CD4-positive, alpha-beta T cell treated with Interleukin-4 for 4 hours (primary cell): ENCODE results near the gene PRKCG.
"Not testable (repeated sequence)": the region's sequence is repeated elsewhere in the genome, so short reads cannot be mapped to it uniquely, and the experiment has no call there.

ENCODE experiments used
- DNase-seq: peaks from one replicate; pipeline ENCODE4 v3.0.0-alpha.2; 2020

Gene PRKCG

GRCh38 chr19:53945998-53946397 is 64.0 kb downstream of the PRKCG start:
- DNase-seq = no peak

- no peak for DNase-seq
Measured at GRCh38 chr19:53947624-53948023, 65.6 kb downstream of the PRKCG start.

- DNase-seq = not testable (repeated sequence)
Measured at GRCh38 chr19:53948611-53949010, 66.6 kb downstream of the PRKCG start.

- DNase-seq = no peak
Measured at GRCh38 chr19:53951436-53951835, 69.4 kb downstream of the PRKCG start.

- no peak for DNase-seq
Measured at GRCh38 chr19:53951947-53952346, 70.0 kb downstream of the PRKCG start.

GRCh38 chr19:53953383-53953782 is 71.4 kb downstream of the PRKCG start:
- no peak for DNase-seq
